GM18519 (cell line): ENCODE results near the gene KNL1.
"Not testable (repeated sequence)": the region's sequence is repeated elsewhere in the genome, so short reads cannot be mapped to it uniquely, and the experiment has no call there.

Experiments
- ATAC-seq: cut with Tn5 transposase; IDR thresholded peaks from one replicate; pipeline ENCODE4 v1.9.1; 2021; ENCODE audit warnings: mild to moderate bottlenecking, moderate library complexity; ENCODE audit not compliant: unreplicated experiment, low FRiP score

The KNL1 gene

GRCh38 chr15:40578892-40579291, 15.2 kb upstream of the KNL1 start:
- no peak for ATAC-seq

- not testable (repeated sequence) for ATAC-seq
Observed at GRCh38 chr15:40581796-40582195, 12.3 kb upstream of the KNL1 start.

- ATAC-seq: no peak
Observed at GRCh38 chr15:40582726-40583246, 11.3 kb upstream of the KNL1 start.

- ATAC-seq: no peak
Observed at GRCh38 chr15:40584191-40584590, 9.9 kb upstream of the KNL1 start.

GRCh38 chr15:40590667-40591050, 3.4 kb upstream of the KNL1 start:
- ATAC-seq: no peak

GRCh38 chr15:40591389-40591788, 2.7 kb upstream of the KNL1 start:
- ATAC-seq: no peak

GRCh38 chr15:40593165-40593564, 884 bp upstream of the KNL1 start:
- no peak for ATAC-seq

GRCh38 chr15:40594429-40594836, 384 bp downstream of the KNL1 start:
- ATAC-seq: peak; percentile 24

GRCh38 chr15:40595219-40595618, 1.2 kb downstream of the KNL1 start:
- ATAC-seq: no peak

- no peak for ATAC-seq
Observed at GRCh38 chr15:40595773-40596172, 1.7 kb downstream of the KNL1 start.

GRCh38 chr15:40597024-40597423, 3.0 kb downstream of the KNL1 start:
- no peak for ATAC-seq

- no peak for ATAC-seq
Observed at GRCh38 chr15:40598126-40598525, 4.1 kb downstream of the KNL1 start.

- ATAC-seq: no peak
Observed at GRCh38 chr15:40598672-40599071, 4.6 kb downstream of the KNL1 start.

GRCh38 chr15:40600956-40601355, 6.9 kb downstream of the KNL1 start:
- ATAC-seq: no peak

- ATAC-seq: no peak
Observed at GRCh38 chr15:40603935-40604334, 9.9 kb downstream of the KNL1 start.

GRCh38 chr15:40613080-40613479, 19.0 kb downstream of the KNL1 start:
- no peak for ATAC-seq

- ATAC-seq: no peak
Observed at GRCh38 chr15:40618023-40618422, 24.0 kb downstream of the KNL1 start.

GRCh38 chr15:40618906-40619305, 24.9 kb downstream of the KNL1 start:
- ATAC-seq: no peak

GRCh38 chr15:40623361-40623760, 29.3 kb downstream of the KNL1 start:
- ATAC-seq: no peak

GRCh38 chr15:40630313-40630712, 36.3 kb downstream of the KNL1 start:
- ATAC-seq: no peak

GRCh38 chr15:40633178-40633577, 39.1 kb downstream of the KNL1 start:
- no peak for ATAC-seq

- ATAC-seq: no peak
Observed at GRCh38 chr15:40637221-40637745, 43.2 kb downstream of the KNL1 start.

GRCh38 chr15:40639677-40640076, 45.6 kb downstream of the KNL1 start:
- no peak for ATAC-seq
